SH-SY5Y (cell line): ENCODE results near the gene MGMT.

ENCODE experiments used
- GATA2 ChIP-seq: IDR thresholded peaks from 2 replicates; pipeline ENCODE4 v1.6.1; 2011; ENCODE audit warnings: mild to moderate bottlenecking, low read depth, low read length
- GATA3 ChIP-seq: IDR thresholded peaks from 2 replicates; pipeline ENCODE4 v1.6.1; 2011; ENCODE audit warnings: low read depth, mild to moderate bottlenecking, low read length, moderate library complexity

GRCh38 chr10:129552119-129552518, 85.1 kb downstream of the MGMT start:
- TF ChIP-seq GATA2 (no peak), GATA3 (no peak)
